ENCODE results near the gene PROCA1.
A peak's percentile ranks its signal among the peaks of the same experiment; 100 is the strongest.
"Not testable (repeated sequence)": the region's sequence is repeated elsewhere in the genome, so short reads cannot be mapped to it uniquely, and the experiment has no call there.

Gene PROCA1

GRCh38 chr17:28724500-28725165 is 12.9 kb upstream of the PROCA1 start:
- peak; percentile 26 for DNase-seq

GRCh38 chr17:28723836-28724499 is 12.3 kb upstream of the PROCA1 start:
- not testable (repeated sequence) for DNase-seq

DNA sequence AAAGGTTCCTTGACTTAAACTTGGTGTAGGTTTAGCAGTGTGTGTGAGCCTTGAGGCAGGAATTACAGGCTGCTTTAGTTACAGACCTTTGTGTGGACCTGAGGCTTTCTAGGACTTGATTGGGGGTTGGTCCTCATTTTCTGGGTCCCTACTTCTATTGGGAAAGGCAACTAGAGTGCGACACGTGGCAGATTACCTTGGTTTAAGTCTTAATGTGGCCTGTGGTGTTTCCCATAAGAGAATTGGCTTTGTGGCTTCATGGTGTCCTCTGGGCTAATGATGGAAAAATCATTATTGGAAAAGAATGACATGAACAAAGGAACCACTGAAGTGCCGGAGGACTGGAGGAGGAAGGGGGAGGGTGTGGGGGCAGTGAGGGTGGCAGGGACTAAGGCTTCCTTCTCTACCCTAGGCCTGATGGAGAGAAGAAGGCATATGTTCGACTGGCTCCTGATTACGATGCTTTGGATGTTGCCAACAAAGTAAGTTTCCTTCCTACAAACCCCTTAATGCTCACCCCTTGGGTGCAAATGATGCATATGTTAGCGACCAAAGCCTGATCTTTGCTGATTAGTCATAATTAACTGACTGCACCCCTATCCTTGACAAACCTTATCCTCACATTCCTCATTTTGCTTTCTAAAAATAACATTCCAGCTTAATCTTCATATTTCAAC is 11.6 kb upstream of the PROCA1 start:
- DNase-seq, result no peak

GRCh38 chr17:28722417-28723158 is 10.9 kb upstream of the PROCA1 start:
- no peak for DNase-seq

- DNase-seq, result not testable (repeated sequence)
Measured at GRCh38 chr17:28720997-28721329, 9.3 kb upstream of the PROCA1 start.

GRCh38 chr17:28720247-28720996 is 8.7 kb upstream of the PROCA1 start:
- DNase-seq, result peak; percentile 48

DNA sequence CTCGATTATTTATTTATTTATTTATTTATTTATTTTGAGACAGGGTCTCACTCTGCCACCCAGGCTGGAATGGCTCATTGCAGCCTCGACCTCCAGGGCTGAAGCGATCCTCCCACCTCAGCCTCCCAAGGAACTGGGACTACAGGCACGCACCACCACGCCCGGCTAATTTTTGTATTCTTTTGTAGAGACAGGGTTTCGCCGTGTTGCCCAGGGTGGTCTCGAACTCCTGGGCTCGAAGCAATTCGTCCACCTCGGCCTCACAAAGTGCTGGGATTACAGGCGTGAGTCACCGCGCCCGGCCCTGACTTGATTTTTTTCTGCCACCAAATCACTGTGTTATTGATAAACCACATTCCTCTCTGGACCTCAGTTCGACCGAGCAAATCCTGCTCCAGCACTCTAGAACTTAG is 7.3 kb upstream of the PROCA1 start:
- DNase-seq, result no peak

DNA sequence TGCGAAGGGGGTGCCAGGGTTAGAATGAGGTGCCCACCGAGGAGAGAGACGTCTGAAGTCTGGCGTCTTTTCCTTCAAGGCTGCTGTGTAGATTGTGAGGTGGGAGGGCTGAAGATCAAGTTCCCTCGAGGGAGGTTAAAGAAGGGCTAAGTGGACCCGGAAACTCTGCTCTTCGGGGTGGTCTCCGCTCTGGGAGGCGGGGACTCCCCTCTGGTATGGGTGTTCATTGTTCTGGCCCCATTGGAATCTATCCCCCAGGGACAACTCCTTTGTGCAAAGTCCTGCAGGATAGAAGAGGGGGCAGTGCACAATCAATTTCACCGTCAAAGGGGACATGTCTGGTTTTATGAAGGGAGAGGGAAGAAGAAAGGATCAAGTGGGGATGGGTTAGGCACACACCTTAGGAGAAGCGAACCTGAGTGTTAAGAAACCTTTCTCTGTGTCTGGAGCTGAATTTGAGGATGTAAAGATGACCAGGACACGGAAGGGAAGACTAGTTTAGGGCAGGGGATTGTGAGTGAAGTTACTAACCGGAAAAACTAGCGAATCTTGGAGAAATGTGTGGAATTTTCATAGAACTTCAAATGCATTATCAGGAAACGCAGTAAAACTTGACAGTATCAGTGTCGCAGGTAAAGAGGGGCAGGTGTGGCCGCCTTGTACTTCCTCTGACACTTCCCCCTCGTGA is 6.8 kb upstream of the PROCA1 start:
- no peak for DNase-seq

DNA sequence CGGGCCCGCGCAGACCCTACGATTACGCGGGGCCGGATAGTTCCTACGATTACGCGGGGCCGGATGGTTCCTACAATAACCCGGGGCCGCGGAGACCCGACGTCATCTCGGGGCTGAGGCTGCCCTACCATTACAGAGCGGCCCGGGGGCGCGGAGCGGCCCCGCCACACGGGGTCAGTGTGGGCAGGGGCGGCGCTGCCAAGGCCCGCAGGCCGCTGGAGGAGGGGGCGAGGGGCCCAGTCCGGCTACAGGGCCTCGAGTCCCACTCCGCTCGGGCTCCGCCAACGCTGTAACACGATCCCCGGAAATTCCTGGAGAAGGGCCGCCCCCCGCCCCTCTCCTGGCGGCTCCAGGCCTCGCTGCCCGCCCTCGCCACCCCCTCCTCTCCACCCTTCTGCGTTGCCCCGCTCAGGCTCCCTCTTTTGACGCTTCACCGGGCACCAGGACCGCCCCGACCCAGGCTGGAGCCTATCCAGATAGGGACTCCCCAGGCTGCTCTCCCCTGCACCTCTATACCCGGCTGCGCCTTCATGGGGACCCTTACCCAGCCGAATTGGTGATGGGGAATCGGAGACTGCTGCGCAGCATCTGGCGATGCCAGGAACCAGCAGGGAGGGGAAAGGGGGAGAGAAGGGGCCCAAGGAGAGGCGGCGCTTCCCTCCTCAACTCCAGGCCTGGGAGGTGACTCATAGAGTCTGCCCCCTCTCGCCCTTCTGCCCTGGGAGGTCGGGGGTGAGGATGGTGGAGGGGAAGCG is 6.1 kb upstream of the PROCA1 start, which contains the start of gene RAB34:
RAB34 (minus strand) TSS at position 291 of the 755 bp plus-strand sequence. CDS start 602 bp downstream, outside the sequence.
- DNase-seq, result peak; percentile 40

DNA sequence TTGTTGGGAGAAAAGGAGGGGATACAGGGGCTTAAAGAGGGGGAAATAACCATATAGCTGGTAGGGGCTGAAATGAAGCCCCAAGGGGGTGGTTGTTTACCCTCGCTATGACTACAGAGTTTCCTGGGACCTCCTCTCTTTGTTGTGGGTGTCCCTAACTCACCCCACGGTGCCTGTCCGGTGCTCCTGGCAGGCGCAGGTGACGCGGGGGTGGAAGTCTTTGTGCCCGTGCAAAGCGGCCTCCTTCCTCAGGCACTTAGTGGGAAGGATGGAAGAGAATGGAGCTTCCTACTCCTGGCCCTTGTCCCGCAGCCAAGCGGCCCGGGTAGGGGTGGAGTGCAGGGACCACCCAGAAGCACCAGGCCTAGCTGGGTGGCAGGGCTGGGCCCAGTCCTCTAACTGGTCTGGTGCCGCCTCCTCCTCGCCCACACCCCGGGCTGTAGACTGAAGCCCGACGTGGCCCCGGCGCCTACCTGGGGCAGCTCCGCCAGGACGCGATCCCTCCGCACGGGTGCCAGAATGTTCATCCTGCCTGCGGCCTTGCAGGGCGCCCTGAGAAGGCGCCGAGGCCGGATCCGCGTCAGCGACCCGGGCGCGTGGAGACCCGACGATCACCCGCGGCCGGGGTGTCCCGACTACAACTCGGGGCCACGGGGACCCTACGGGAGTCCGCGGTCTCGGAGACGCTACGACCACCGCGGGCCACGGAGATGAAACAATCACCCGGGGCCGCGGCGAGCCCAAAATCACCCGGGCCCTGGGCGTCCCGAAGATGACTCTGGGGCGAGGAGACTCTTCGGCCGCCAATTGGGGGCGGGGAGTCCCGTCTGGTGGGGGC is 5.3 kb upstream of the PROCA1 start:
- DNase-seq, result peak; percentile 34

DNA sequence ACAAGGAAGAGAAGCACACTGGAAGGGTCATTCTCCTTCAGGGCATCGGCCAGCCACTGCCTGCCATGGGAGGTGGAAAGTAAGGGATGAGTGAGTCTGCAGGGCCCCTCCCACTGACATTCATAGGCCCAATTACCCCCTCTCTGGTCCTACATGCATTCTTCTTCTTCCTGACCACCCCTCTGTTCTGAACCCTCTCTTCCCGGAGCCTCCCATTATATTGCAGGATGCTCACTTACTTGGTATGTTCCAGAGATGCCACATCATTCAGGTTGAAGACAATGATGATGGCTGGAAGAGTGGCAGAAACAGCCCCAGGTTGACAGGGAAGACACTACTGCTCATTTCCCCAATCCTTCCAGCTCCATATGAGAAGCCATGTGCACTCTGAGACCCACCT is 3.5 kb upstream of the PROCA1 start:
- DNase-seq, result no peak

DNA sequence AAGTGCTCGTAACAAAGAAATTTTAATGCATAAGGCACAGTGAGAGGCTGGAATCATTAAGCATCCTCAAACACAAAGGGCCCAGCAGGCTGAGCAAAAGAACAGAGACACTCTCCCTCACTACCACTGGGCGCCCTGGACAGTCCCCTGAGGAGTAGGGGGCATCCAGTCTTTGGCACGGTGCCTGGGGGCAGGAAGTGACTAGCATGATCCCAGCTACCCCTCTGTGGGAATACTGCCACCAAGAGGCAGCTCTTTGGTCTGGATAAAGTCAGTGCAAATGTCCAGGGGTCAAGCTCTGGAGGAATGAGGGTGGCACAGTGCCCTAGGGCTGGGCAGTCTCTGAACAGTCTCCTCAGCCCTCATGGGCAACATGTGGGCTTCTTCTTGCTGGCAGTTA is 2.6 kb upstream of the PROCA1 start:
- no peak for DNase-seq

- DNase-seq, result no peak
Measured at GRCh38 chr17:28712705-28713415, 1.2 kb upstream of the PROCA1 start.

- peak; percentile 76 for DNase-seq
Measured at GRCh38 chr17:28712032-28712704, 480 bp upstream of the PROCA1 start.

DNA sequence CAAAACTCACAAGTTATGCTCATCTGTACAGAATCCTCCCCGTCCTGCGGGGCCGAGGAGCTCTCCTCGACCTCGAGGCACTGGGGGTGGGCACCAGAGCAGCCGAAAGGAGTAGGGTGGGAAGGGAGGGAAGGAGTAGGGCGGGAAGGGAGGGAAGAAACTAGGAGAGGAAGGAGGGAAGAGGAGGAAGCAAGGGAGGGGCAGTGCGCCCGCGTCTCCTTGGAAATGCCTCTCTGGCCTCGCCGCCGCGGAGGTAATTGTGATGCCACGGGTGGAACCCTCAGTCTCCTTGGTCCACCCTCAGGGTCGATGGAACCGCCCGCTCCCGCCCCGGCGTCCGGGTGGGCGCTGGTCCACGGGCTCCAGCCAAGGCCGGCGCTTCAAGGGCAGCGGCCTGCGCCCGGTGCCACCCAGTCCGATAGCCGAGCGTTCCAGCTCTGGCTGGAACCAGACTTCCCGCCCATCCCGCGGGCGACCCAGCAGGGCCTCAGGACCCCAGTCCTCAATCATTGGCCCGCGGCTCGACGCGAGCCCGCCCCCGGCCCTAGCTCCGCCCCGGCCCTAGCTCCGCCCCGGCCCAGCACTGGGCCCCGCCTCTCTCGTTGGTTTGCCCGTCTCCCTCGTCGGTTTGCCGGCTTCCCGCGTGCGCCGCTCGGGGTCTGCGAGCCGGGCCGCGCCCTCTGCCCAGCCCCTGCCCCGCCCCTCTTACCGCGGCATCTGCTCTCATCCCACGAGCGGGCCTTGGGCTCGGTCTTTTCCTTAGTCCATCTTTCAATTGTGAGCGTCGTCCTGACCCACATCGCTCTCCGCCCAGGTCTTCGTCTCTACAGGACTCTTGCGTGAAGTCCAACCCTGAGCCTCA is 596 bp downstream of the PROCA1 start:
- peak; percentile 89 for DNase-seq

GRCh38 chr17:28707339-28707720 is 4.4 kb downstream of the PROCA1 start:
- no peak for DNase-seq

- DNase-seq, result no peak
Measured at GRCh38 chr17:28706471-28707338, 5.0 kb downstream of the PROCA1 start.
